ENCODE measurements around the gene BRD1. TPM values are rescaled to one million over a fixed set of nuclear protein-coding genes. Genes with fewer than 3 reads are reported as not detected.

The BRD1 gene
- polyA plus RNA-seq, 1 experiment: 4.6 TPM

- DNase-seq (ENCODE audit: low read depth): no peak
- H3K36me3 ChIP-seq (ENCODE audit: control insufficient read depth, insufficient read depth, low read length): no peaks in the 10 kb centered on the region
- no peak overlapping the region for H3K4me3 ChIP-seq (ENCODE audit: low read depth, low read length)
- CTCF ChIA-PET: no interaction called here
- TF ChIP-seq CTCF (IDR thresholded peaks at IDR 0.05; ENCODE audit: insufficient read depth, low read depth, low read length): no peak
- peaks cover 2% of the 10 kb centered on the region; the same call in 1 of the 2 replicates for H3K27me3 ChIP-seq (ENCODE audit: control insufficient read depth, insufficient read depth, low read length)
- POLR2A ChIA-PET: no interaction called here
Observed at GRCh38 chr22:49728570-49729271, 99.0 kb downstream of the BRD1 start.

- no peaks in the 10 kb centered on the region for H3K36me3 ChIP-seq (ENCODE audit: control insufficient read depth, insufficient read depth, low read length)
- CTCF ChIA-PET: no interaction called here
- TF ChIP-seq CTCF (IDR thresholded peaks at IDR 0.05; ENCODE audit: insufficient read depth, low read depth, low read length): no peak
- POLR2A ChIA-PET: no interaction called here
- no peak overlapping the region for H3K4me3 ChIP-seq (ENCODE audit: low read depth, low read length)
- H3K27me3 ChIP-seq (ENCODE audit: control insufficient read depth, insufficient read depth, low read length): peaks cover 2% of the 10 kb centered on the region; the same call in 1 of the 2 replicates
- DNase-seq (ENCODE audit: low read depth): no peak
Observed at GRCh38 chr22:49727881-49728569, 99.6 kb downstream of the BRD1 start.

GRCh38 chr22:49727191-49727880, 100.3 kb downstream of the BRD1 start:
- TF ChIP-seq CTCF (IDR thresholded peaks at IDR 0.05; ENCODE audit: insufficient read depth, low read depth, low read length): no peak
- Histone ChIP-seq H3K36me3 (ENCODE audit: control insufficient read depth, insufficient read depth, low read length) (no peaks in the 10 kb centered on the region), H3K27me3 (ENCODE audit: control insufficient read depth, insufficient read depth, low read length) (peaks cover 2% of the 10 kb centered on the region; the same call in 1 of the 2 replicates), H3K4me3 (ENCODE audit: low read depth, low read length) (no peak overlapping the region)
- no peak for DNase-seq (ENCODE audit: low read depth)
- ChIA-PET POLR2A (no interaction called here), CTCF (no interaction called here)

- CTCF ChIA-PET: no interaction called here
Observed at GRCh38 chr22:49726701-49727101, 101.0 kb downstream of the BRD1 start.

More at GRCh38 chr22:49726701-49727101, 101.0 kb downstream of the BRD1 start:
- POLR2A ChIA-PET: no interaction called here
- TF ChIP-seq CTCF (IDR thresholded peaks at IDR 0.05; ENCODE audit: insufficient read depth, low read depth, low read length): no peak
- Histone ChIP-seq H3K4me3 (ENCODE audit: low read depth, low read length) (no peak overlapping the region), H3K27me3 (ENCODE audit: control insufficient read depth, insufficient read depth, low read length) (peaks cover 2% of the 10 kb centered on the region; the same call in 1 of the 2 replicates), H3K36me3 (ENCODE audit: control insufficient read depth, insufficient read depth, low read length) (no peaks in the 10 kb centered on the region)
- no peak for DNase-seq (ENCODE audit: low read depth)

All from BJ (cell line).